Panc1 (cell line): ENCODE measurements around the gene KDM2B.

Experiments
- CTCF ChIP-seq: fragments of 450-650 bp; IDR thresholded peaks from 2 replicates; pipeline ENCODE4 v1.5.1; 2017; ENCODE audit warnings: mild to moderate bottlenecking
- POLR2AphosphoS5 ChIP-seq: IDR thresholded peaks from 2 replicates; pipeline ENCODE4 v1.6.1; 2012; ENCODE audit warnings: mild to moderate bottlenecking, low read depth, low read length, moderate library complexity
- SIN3A ChIP-seq: IDR thresholded peaks from 2 replicates; pipeline ENCODE4 v1.6.1; 2012; ENCODE audit warnings: low read depth, mild to moderate bottlenecking, low read length, moderate library complexity, borderline replicate concordance; ENCODE audit not compliant: insufficient read depth
- TCF7L2 ChIP-seq: IDR thresholded peaks from 2 replicates; pipeline ENCODE4 v1.6.1; 2011; ENCODE audit warnings: mild to moderate bottlenecking, low read depth, low read length, inconsistent platforms
- TF ChIP-seq, protein P1 (sequence below), 2 experiments: IDR thresholded peaks; 2 replicates each; pipeline ENCODE4 v1.6.1; 2011 to 2012; ENCODE audit warnings: low read depth in 2 of 2, control low read depth in 1 of 2, low read length in 1 of 2, mild to moderate bottlenecking in 1 of 2, moderate library complexity in 1 of 2; ENCODE audit not compliant: insufficient read depth in 1 of 2

DNA sequence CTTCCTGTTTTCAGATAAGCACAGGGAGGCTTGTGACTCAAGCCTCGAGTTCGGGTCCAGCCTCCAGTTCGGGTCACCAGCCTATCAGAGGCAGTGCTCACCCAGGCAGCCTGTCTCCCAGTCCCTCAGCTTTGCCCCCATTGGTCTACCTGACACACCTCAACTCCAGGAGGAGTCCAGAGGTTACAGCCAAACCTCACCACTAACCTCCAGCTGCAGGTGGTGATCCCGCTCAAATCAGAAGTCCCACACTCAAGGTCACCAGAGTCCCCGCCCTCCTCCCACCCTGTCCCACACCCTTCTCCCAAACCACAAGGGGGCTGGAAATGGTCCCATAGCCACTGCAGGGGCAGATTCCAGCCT, 42.1 kb downstream of the KDM2B start:
- TF ChIP-seq, protein P1, sequence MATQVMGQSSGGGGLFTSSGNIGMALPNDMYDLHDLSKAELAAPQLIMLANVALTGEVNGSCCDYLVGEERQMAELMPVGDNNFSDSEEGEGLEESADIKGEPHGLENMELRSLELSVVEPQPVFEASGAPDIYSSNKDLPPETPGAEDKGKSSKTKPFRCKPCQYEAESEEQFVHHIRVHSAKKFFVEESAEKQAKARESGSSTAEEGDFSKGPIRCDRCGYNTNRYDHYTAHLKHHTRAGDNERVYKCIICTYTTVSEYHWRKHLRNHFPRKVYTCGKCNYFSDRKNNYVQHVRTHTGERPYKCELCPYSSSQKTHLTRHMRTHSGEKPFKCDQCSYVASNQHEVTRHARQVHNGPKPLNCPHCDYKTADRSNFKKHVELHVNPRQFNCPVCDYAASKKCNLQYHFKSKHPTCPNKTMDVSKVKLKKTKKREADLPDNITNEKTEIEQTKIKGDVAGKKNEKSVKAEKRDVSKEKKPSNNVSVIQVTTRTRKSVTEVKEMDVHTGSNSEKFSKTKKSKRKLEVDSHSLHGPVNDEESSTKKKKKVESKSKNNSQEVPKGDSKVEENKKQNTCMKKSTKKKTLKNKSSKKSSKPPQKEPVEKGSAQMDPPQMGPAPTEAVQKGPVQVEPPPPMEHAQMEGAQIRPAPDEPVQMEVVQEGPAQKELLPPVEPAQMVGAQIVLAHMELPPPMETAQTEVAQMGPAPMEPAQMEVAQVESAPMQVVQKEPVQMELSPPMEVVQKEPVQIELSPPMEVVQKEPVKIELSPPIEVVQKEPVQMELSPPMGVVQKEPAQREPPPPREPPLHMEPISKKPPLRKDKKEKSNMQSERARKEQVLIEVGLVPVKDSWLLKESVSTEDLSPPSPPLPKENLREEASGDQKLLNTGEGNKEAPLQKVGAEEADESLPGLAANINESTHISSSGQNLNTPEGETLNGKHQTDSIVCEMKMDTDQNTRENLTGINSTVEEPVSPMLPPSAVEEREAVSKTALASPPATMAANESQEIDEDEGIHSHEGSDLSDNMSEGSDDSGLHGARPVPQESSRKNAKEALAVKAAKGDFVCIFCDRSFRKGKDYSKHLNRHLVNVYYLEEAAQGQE (IDR thresholded peaks at IDR 0.05; ENCODE audit: insufficient read depth in 1 of 2, low read depth in 2 of 2, low read length in 1 of 2) = no peak
- TF ChIP-seq CTCF = no peak
- TF ChIP-seq POLR2AphosphoS5 = no peak
- no peak for TF ChIP-seq SIN3A
- TF ChIP-seq TCF7L2 = no peak
